HUES64 (cell line): ENCODE results near the gene APOD.

ENCODE experiments used
- H3K27ac ChIP-seq: 2 replicates; pipeline ENCODE4 v1.7.0; 2013; ENCODE audit warnings: low read depth, low read length, inconsistent platforms
- H3K27me3 ChIP-seq: 2 replicates; pipeline ENCODE4 v1.6.1; 2013; ENCODE audit warnings: mild to moderate bottlenecking, low read length; ENCODE audit not compliant: insufficient read depth
- H3K36me3 ChIP-seq: 2 replicates; pipeline ENCODE4 v1.6.1; 2013; ENCODE audit warnings: mild to moderate bottlenecking, low read length; ENCODE audit not compliant: insufficient read depth
- H3K4me1 ChIP-seq: 2 replicates; pipeline ENCODE4 v1.6.1; 2013; ENCODE audit warnings: mild to moderate bottlenecking, low read length, moderate library complexity; ENCODE audit not compliant: insufficient read depth
- H3K4me3 ChIP-seq: 2 replicates; pipeline ENCODE4 v1.5.1; 2013; ENCODE audit warnings: mild to moderate bottlenecking, low read length, moderate library complexity
- H3K9ac ChIP-seq: 2 replicates; pipeline ENCODE4 v1.6.1; 2013; ENCODE audit warnings: mild to moderate bottlenecking, low read depth, low read length
- H3K9me3 ChIP-seq: 2 replicates; pipeline ENCODE4 v1.6.1; 2013; ENCODE audit warnings: low read depth, low read length; ENCODE audit not compliant: insufficient read depth
- WGBS: fragments of 150-250, 120-280 bp; methylation state at CpG from one replicate; pipeline ENCODE4 v1.1.7; 2013; ENCODE audit warnings: missing lambda C conversion rate; 5-methylcytosine and 5-hydroxymethylcytosine counted together

Gene APOD

DNA sequence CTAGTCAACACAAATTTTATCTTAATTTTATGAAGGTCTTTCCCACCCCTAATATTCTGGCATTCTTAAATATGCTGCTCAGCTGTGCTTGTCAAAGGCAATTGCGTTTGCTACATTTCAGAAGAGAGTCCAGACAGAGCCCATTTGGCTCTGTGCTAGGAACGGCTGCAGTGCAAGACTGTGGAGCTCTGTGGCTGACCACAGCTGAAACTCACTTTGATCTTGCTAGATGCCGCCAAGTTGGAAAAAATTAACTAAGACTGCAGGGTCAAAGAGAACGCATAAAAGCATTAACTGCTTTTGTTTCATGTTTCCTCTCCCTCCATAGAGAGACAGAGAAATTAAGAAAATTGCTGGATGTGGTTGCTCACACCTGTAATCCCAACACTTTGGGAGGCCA is 33.0 kb downstream of the APOD start:
- H3K27me3 ChIP-seq = no peaks in the 10 kb centered on the region; the same call in 1 of the 2 replicates
- H3K4me1 ChIP-seq = peaks cover 27% of the 10 kb centered on the region
- 89% methylated on average over 4 of the region's 4 CpGs for WGBS
- H3K27ac ChIP-seq = no peak overlapping the region
- no peak overlapping the region for H3K9ac ChIP-seq
- H3K4me3 ChIP-seq = no peak overlapping the region
- H3K36me3 ChIP-seq = no peaks in the 10 kb centered on the region
- no peaks in the 10 kb centered on the region for H3K9me3 ChIP-seq

DNA sequence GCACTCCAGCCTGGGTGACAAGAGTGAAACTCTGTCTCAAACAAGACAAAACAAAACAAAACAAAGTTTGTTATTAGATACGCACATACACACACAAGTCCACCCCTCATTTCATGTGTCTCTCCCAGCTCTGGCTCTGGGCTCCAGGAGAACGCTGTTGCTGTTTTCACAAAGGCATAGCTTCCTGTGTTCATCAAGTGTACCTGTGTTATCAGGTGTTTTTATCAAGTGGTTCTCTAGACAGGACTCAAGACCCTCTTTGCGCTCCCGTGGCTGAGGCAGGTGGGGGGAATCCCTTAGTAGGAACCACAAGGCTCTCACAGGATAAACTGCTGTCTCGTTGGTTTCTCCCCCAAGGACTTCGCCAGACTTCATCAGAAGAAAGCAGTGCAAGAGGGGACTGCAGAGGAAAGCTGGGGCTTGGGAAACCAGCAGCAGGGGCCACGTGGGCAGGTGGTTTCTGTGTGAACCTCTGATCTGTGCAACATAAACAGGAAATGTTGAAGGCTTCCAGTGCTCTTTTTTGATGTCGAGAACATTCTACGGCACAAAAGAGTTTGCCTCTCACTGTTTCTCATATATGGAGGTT is 33.7 kb downstream of the APOD start:
- Histone ChIP-seq H3K9me3 (no peaks in the 10 kb centered on the region), H3K27me3 (peaks cover 2% of the 10 kb centered on the region), H3K4me3 (no peak overlapping the region), H3K36me3 (no peaks in the 10 kb centered on the region), H3K9ac (no peak overlapping the region), H3K27ac (no peak overlapping the region), H3K4me1 (peaks cover 27% of the 10 kb centered on the region)
- 86% methylated on average over 8 of the region's 9 CpGs for WGBS

DNA sequence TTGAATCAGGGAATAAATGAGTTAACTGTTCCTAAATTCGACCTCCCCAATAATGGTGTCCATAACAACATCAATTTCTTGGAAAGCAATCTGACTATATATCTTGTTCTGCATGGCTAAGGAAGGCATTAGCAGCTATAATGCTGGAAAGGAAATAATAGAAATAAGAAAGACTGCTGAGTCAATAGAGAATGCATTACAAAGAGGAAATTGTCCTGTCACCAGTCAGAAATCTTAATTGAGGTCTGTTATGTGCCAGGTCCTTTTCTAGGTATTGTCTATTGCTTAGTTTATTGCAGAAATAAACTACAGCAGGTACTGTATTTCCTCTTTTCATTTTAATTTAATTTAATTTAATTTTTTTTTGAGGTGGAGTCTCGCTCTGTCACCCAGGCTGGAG is 34.8 kb downstream of the APOD start:
- Histone ChIP-seq H3K9ac (no peak overlapping the region), H3K36me3 (no peaks in the 10 kb centered on the region), H3K4me3 (peak overlapping the region; percentile 18; the same call in 1 of the 2 replicates), H3K9me3 (no peaks in the 10 kb centered on the region), H3K27me3 (peaks cover 13% of the 10 kb centered on the region), H3K4me1 (peaks cover 32% of the 10 kb centered on the region), H3K27ac (peak overlapping the region; percentile 73; the same call in 1 of the 2 replicates)
- 91% methylated on average over 1 of the region's 2 CpGs for WGBS

DNA sequence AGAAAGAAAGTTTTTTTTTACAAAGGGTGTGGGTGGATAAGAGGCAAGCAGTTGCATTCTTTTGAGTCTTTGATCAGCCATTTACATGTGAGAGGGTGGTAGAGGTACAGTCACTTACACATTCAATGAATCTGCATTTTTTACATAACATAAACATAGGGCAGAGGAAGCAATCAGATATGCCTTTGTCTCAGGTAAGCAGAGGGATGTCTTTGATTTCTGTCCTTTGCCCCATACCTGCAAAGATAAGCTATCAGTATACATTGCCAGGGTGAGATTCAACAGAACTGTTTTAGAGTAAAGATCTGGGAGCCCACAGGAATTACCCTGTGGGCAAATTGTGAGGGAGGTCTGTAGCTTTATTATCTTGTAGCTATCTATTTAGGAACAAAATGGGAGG is 35.2 kb downstream of the APOD start:
- Histone ChIP-seq H3K4me1 (peaks cover 33% of the 10 kb centered on the region), H3K9me3 (no peaks in the 10 kb centered on the region), H3K9ac (no peak overlapping the region), H3K27me3 (peaks cover 18% of the 10 kb centered on the region), H3K36me3 (no peaks in the 10 kb centered on the region), H3K27ac (peak overlapping the region; percentile 73), H3K4me3 (peak overlapping the region; percentile 18; the same call in 1 of the 2 replicates)

DNA sequence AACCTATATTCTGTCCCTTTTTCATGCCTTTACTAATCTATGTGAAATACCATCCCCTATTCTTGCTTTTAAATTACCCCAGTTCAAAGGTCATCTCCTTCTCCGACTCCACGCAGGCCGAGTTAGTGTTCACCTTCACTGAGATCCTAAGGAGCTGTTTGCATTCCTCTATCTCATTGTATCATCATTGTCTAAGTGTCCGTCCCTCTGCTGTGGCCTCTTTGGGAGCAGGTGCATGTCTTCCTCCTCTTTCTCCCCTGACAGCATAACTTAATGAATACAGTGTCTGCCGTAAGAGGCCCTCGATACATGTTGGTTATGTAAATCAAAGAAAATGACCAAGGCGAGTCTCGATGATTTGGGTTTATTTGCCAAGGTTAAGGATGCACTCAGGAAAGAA is 35.7 kb downstream of the APOD start:
- Histone ChIP-seq H3K4me3 (peak overlapping the region; percentile 18; the same call in 1 of the 2 replicates), H3K27me3 (peaks cover 20% of the 10 kb centered on the region), H3K4me1 (peaks cover 33% of the 10 kb centered on the region), H3K27ac (peak overlapping the region; percentile 32), H3K9me3 (no peaks in the 10 kb centered on the region), H3K9ac (no peak overlapping the region), H3K36me3 (no peaks in the 10 kb centered on the region)
- WGBS = 38% methylated on average over 8 of the region's 8 CpGs

DNA sequence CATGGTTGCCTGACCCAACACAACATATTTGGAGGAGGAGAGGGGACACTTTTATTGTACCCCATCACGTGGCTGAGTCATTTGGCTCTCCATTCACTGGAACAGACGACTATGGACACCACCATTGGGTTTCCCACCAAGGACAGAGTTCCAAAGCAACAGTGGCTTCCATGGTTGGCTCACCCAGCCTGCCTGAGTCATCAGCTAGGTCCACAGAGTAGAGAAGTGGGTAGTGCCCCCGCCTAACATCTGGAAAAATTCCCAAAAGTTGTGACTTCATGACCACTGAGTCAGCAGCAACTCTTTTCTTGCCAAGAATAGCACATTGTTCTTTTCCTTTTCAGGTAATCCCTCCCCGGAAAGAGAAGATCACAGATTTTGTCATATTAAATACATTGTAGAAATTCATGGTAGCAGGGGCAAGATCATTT is 37.6 kb downstream of the APOD start:
- Histone ChIP-seq H3K27ac (no peak overlapping the region), H3K9ac (no peak overlapping the region)

DNA sequence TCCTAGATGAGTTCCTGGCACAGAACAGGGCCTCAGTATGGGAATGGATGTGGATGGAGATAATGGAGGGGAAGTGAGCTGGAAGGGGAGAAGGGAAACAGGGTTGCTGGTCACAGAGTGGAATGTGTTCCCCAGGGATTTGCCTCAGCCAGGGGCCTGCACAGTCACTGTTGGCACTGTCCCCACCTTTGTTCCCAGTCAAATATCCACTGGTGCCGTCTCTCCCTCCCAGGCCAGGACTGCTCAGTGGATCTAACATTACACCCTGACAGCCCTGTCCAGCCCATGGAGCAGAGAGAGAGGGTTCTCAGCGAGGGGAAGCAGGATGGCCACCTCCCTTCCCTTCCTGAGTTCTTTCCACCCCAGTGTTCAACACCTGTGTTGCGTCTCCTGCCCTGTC is 39.1 kb downstream of the APOD start:
- WGBS = 81% methylated on average over 3 of the region's 3 CpGs
- no peaks in the 10 kb centered on the region for H3K9me3 ChIP-seq
- H3K36me3 ChIP-seq = no peaks in the 10 kb centered on the region
- H3K9ac ChIP-seq = no peak overlapping the region
- H3K27ac ChIP-seq = no peak overlapping the region
- H3K4me1 ChIP-seq = peaks cover 40% of the 10 kb centered on the region
- peaks cover 27% of the 10 kb centered on the region for H3K27me3 ChIP-seq
- no peak overlapping the region for H3K4me3 ChIP-seq

More for the DNA sequence above, 37.6 kb downstream of the APOD start:
- no peak overlapping the region for H3K4me3 ChIP-seq
- H3K4me1 ChIP-seq = peaks cover 40% of the 10 kb centered on the region
- no peaks in the 10 kb centered on the region for H3K9me3 ChIP-seq
- no peaks in the 10 kb centered on the region for H3K36me3 ChIP-seq
- 74% methylated on average over 3 of the region's 4 CpGs for WGBS
- H3K27me3 ChIP-seq = peaks cover 27% of the 10 kb centered on the region

DNA sequence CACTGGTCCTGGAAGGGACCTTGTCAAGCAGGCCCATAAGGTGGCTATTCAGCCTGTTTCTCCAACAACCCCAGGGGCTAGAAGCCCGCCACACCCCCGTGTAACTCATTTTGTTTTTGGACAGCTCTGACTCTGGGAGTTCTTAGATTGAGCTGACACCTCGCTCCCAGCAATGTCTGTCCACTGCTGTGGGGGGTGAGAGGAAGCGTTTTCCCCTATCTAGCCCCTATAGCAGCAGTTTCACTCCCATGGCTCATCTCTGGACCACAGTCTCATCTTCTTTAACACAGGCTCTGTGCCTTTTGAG is 39.6 kb downstream of the APOD start:
- H3K36me3 ChIP-seq = no peaks in the 10 kb centered on the region
- WGBS = 86% methylated on average over 4 of the region's 4 CpGs
- H3K27me3 ChIP-seq = peaks cover 27% of the 10 kb centered on the region
- no peaks in the 10 kb centered on the region for H3K9me3 ChIP-seq
- H3K4me1 ChIP-seq = peaks cover 40% of the 10 kb centered on the region
- no peak overlapping the region for H3K9ac ChIP-seq
- H3K27ac ChIP-seq = no peak overlapping the region
- H3K4me3 ChIP-seq = peak overlapping the region; percentile 92

DNA sequence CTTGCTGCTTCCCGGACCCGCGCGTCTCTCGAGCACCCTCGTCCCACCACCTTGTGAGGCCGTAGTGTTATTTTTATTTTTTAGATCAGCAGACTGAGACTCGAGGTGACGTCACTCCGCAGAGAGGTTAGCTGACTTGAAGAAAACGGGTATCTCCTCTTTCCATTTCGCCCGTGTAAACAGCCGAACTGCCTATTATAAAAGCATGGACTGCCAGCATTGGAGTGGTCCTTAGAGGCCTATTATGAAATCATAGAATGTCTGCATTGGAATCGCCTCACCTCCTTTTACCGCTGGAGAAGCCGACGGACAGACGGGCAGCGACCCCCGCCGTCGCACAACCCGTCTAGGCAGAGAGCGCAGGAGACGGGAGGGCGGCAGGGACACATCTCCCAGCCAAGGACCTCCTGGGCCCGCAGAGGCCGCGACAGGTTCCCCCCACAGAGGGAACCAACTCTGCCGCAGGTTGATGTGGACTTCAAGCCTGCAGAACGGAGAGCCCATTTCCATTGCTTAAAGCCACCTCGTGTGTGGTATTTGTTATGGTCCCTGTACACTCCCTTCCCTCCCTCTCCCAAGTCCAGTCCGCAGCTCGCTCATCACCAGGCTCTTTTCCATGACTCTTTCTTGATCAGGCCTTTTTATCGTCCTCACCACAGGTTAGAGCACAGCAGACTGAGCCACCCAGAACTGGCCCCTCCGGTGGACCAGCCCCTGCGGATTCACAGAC is 40.1 kb downstream of the APOD start:
- H3K9me3 ChIP-seq = no peaks in the 10 kb centered on the region
- peaks cover 27% of the 10 kb centered on the region for H3K27me3 ChIP-seq
- H3K9ac ChIP-seq = peak overlapping the region; percentile 53
- WGBS = 8% methylated on average over 38 of the region's 38 CpGs
- peaks cover 35% of the 10 kb centered on the region for H3K4me1 ChIP-seq
- H3K36me3 ChIP-seq = no peaks in the 10 kb centered on the region
- no peak overlapping the region for H3K27ac ChIP-seq
- H3K4me3 ChIP-seq = peak overlapping the region; percentile 92

DNA sequence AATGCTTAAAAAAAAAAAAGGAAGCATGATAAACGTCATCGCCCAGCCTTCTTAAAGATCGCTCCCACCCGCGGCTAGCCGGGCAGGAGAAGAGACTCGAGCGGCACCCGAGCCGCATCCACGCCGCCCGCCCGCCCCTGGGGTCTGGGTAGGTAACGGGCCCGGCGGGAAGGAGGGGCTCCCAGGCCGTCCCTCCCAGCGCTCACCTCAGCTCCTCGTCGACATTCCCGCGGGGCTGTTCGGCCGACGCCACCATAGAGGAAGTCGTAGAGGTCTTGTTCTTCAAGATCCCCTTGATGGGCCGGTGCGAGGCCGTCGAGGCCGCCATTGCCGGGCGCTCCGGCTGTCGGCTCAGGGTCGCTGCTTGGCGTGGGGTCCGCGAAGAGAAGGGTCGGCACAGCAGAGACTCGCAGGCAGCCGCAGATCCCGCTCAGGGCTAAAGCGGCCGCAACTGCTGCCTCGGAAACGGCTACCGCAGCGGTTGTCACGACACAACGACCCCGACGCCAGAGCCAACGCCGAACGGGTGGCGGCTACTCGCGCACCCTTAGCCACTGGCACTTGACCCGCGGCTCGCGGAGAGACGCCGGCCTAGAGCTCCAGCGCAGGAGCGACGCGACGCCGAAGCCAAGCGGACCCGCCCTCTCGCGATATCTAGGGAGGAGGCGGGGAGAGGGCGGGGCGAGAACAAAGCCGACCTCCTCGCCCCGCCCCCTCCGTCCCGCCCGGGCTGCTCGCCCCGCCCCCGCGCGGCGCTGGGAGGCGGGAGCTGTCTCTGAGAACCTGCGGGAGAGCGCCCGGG is 40.8 kb downstream of the APOD start, which contains the start of gene PPP1R2:
Gene PPP1R2 (minus strand): TSS at position 628 of the 802 bp plus-strand sequence. CDS start 300 bp downstream, at position 328.
- Histone ChIP-seq H3K9me3 (no peaks in the 10 kb centered on the region), H3K4me1 (peaks cover 28% of the 10 kb centered on the region), H3K9ac (peak within 1 kb of the TSS; percentile 92), H3K27me3 (peaks cover 27% of the 10 kb centered on the region), H3K27ac (peak within 1 kb of the TSS; percentile 77; the same call in 1 of the 2 replicates), H3K4me3 (peak within 1 kb of the TSS; percentile 92), H3K36me3 (no peaks in the 10 kb centered on the region)
- under 1% methylated on average over 95 of the region's 95 CpGs for WGBS

DNA sequence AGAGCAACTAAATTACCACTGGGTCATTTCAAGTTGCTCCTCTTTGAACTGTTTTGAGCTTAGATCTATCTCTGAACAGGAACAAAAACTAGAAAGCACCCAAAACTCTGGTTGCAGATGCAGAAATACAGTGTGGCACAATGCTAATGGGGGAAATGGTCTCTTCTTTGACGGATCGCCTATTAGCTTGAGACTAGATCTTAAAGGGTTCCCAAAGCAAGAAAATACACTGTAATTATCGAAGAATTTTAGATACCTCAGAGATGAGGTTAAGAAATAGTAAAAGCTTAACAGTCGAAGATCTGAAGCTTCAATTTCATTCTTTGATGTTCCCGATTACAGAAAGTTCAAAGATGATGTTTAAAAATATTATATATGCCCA is 41.4 kb downstream of the APOD start:
- 4% methylated on average over 4 of the region's 5 CpGs for WGBS
- Histone ChIP-seq H3K27ac (no peak overlapping the region), H3K4me3 (peak overlapping the region; percentile 92), H3K27me3 (peaks cover 27% of the 10 kb centered on the region), H3K9ac (peak overlapping the region; percentile 92), H3K9me3 (no peaks in the 10 kb centered on the region), H3K4me1 (peaks cover 25% of the 10 kb centered on the region; the same call in 1 of the 2 replicates), H3K36me3 (no peaks in the 10 kb centered on the region)
